Gastroesophageal sphincter (tissue), 4 donors: ENCODE data around the gene MS4A10. TPM values are rescaled to one million over a fixed set of nuclear protein-coding genes. Genes with fewer than 3 reads are reported as not detected.

Experiments
- ATAC-seq: fragments of 150-250 bp; one replicate; pipeline ENCODE4 v1.9.1; 2016; ENCODE audit warnings: mild to moderate bottlenecking, moderate library complexity
- H3K27ac ChIP-seq, 4 donors: fragments of 200-600 bp; sonication (generic) in 3 of 4; 1 replicate in 3 of 4; 2 replicates in 1 of 4; pipeline ENCODE4 v1.5.1; 2016 to 2019
- H3K27me3 ChIP-seq: fragments of 200-600 bp; sonication (generic); one replicate; pipeline ENCODE4 v1.5.1; 2019
- H3K36me3 ChIP-seq, 2 donors: fragments of 200-600 bp; sonication (generic); one replicate each; pipeline ENCODE4 v1.5.1; 2019; ENCODE audit warnings: control low read depth in 1 of 2
- H3K4me1 ChIP-seq, 3 donors: fragments of 200-600 bp; sonication (generic); 1 replicate in 2 of 3; 2 replicates in 1 of 3; pipeline ENCODE4 v1.5.1; 2016 to 2019; ENCODE audit warnings: control low read depth in 2 of 3
- H3K4me3 ChIP-seq, 2 donors: fragments of 200-600 bp; sonication (generic); one replicate each; pipeline ENCODE4 v1.5.1; 2019; ENCODE audit warnings: mild to moderate bottlenecking in 1 of 2, moderate library complexity in 1 of 2
- H3K9me3 ChIP-seq, 3 donors: fragments of 200-600 bp; sonication (generic); one replicate each; pipeline ENCODE4 v1.5.1; 2017 to 2019; ENCODE audit warnings: control low read depth in 2 of 3
- CTCF ChIP-seq, 4 experiments: fragments of 200-600 bp in 2 of 4; fragments of 450-650 bp in 2 of 4; sonication (generic) in 1 of 4; IDR thresholded peaks; one replicate each; pipeline ENCODE4 v1.5.1; 2017 to 2019; ENCODE audit warnings: antibody characterized with exemption in 4 of 4, mild to moderate bottlenecking in 2 of 4, moderate library complexity in 2 of 4
- EP300 ChIP-seq: sonication (generic); formaldehyde crosslinking; IDR thresholded peaks from one replicate; pipeline ENCODE4 v1.6.1; 2017; ENCODE audit warnings: antibody characterized with exemption, mild to moderate bottlenecking
- POLR2A ChIP-seq, 2 donors: fragments of 450-650 bp; IDR thresholded peaks; one replicate each; pipeline ENCODE4 v1.6.1; 2017; ENCODE audit warnings: antibody characterized with exemption in 2 of 2, mild to moderate bottlenecking in 2 of 2, moderate library complexity in 1 of 2
- POLR2AphosphoS5 ChIP-seq: sonication (generic); formaldehyde crosslinking; IDR thresholded peaks from one replicate; pipeline ENCODE4 v1.6.1; 2017; ENCODE audit warnings: antibody characterized with exemption
- WGBS, 2 donors: methylation state at CpG; one replicate each; pipeline ENCODE4 v1.1.5; 2018; ENCODE audit warnings: low coverage in 1 of 2; 5-methylcytosine and 5-hydroxymethylcytosine counted together
- total RNA-seq, 4 donors: library from RNA; depleted of rRNA; stranded (reverse); fragments of >200 nt; gene quantifications; one replicate each; pipeline ENCODE4 v1.1.0, GENCODE V29; 2016

The MS4A10 gene
- total RNA-seq, 4 donors from 2014 or later = not detected

- TF ChIP-seq CTCF (IDR thresholded peaks at IDR 0.05) = no peak
- no peak for TF ChIP-seq POLR2A (IDR thresholded peaks at IDR 0.05)
- TF ChIP-seq POLR2AphosphoS5 = no peak
- TF ChIP-seq EP300 = no peak
- Histone ChIP-seq H3K9me3 (no peaks in the 10 kb centered on the region), H3K27ac (no peak overlapping the region), H3K4me3 (no peak overlapping the region), H3K36me3 (no peaks in the 10 kb centered on the region), H3K4me1 (peaks cover 0 to 3% (median 0%) of the 10 kb centered on the region in 3 donors), H3K27me3 (peaks cover 30% of the 10 kb centered on the region)
- no peak for ATAC-seq
- WGBS, 2 donors = 92 to 94% methylated on average over 5 to 7 of the region's 11 CpGs
Measured at GRCh38 chr11:60769811-60770210, 15.3 kb upstream of the MS4A10 start.

- Histone ChIP-seq H3K27me3 (peaks cover 23% of the 10 kb centered on the region), H3K4me1 (peaks cover 0 to 16% (median 0%) of the 10 kb centered on the region in 3 donors), H3K27ac (no peak overlapping the region), H3K36me3 (no peaks in the 10 kb centered on the region), H3K4me3 (no peak overlapping the region), H3K9me3 (no peaks in the 10 kb centered on the region)
- TF ChIP-seq POLR2AphosphoS5 (no peak), CTCF (IDR thresholded peaks at IDR 0.05) (no peak), POLR2A (IDR thresholded peaks at IDR 0.05) (no peak)
- 83% methylated on average over 2 of the region's 4 CpGs; no CpG with 5 or more reads in 1 of the 2 donors for WGBS, 2 donors
- ATAC-seq = no peak
Measured at GRCh38 chr11:60771146-60771545, 14.0 kb upstream of the MS4A10 start.

- no peak overlapping the region for H3K4me3 ChIP-seq
- no peaks in the 10 kb centered on the region for H3K36me3 ChIP-seq
- no peak for TF ChIP-seq POLR2A (IDR thresholded peaks at IDR 0.05)
- no peak for TF ChIP-seq CTCF (IDR thresholded peaks at IDR 0.05)
- TF ChIP-seq EP300 = no peak
- H3K27me3 ChIP-seq = peaks cover 15% of the 10 kb centered on the region
- WGBS, 2 donors = 75 to 86% methylated on average over 4 to 15 of the region's 16 CpGs
- H3K4me1 ChIP-seq = peaks cover 0 to 16% (median 0%) of the 10 kb centered on the region in 3 donors
- H3K27ac ChIP-seq = no peak overlapping the region
- no peak for ATAC-seq
- no peaks in the 10 kb centered on the region for H3K9me3 ChIP-seq
Measured at GRCh38 chr11:60771879-60772525, 13.1 kb upstream of the MS4A10 start.

- Histone ChIP-seq H3K9me3 (no peaks in the 10 kb centered on the region), H3K27ac (no peak overlapping the region), H3K36me3 (no peaks in the 10 kb centered on the region), H3K27me3 (peaks cover 8% of the 10 kb centered on the region), H3K4me3 (no peak overlapping the region), H3K4me1 (peaks cover 0 to 16% (median 0%) of the 10 kb centered on the region in 3 donors)
- no peak for TF ChIP-seq EP300
- no peak for TF ChIP-seq POLR2A (IDR thresholded peaks at IDR 0.05)
- no peak for TF ChIP-seq POLR2AphosphoS5
- no peak for TF ChIP-seq CTCF (IDR thresholded peaks at IDR 0.05)
- no peak for ATAC-seq
- 86% methylated on average over 7 of the region's 8 CpGs; no CpG with 5 or more reads in 1 of the 2 donors for WGBS, 2 donors
Measured at GRCh38 chr11:60772666-60773065, 12.5 kb upstream of the MS4A10 start.

- H3K27me3 ChIP-seq = peaks cover 2% of the 10 kb centered on the region
- no peak for TF ChIP-seq POLR2A (IDR thresholded peaks at IDR 0.05)
- TF ChIP-seq POLR2AphosphoS5 = no peak
- no peak for TF ChIP-seq EP300
- no peak for TF ChIP-seq CTCF (IDR thresholded peaks at IDR 0.05)
- no peak overlapping the region for H3K4me3 ChIP-seq
- peaks cover 0 to 16% (median 0%) of the 10 kb centered on the region in 3 donors for H3K4me1 ChIP-seq
- no peak for ATAC-seq
- H3K36me3 ChIP-seq = no peaks in the 10 kb centered on the region
- H3K9me3 ChIP-seq = no peaks in the 10 kb centered on the region
- 76 to 86% methylated on average over 2 to 8 of the region's 13 CpGs for WGBS, 2 donors
- H3K27ac ChIP-seq = no peak overlapping the region
Measured at GRCh38 chr11:60774726-60775125, 10.4 kb upstream of the MS4A10 start.
